Activated T-cell treated with anti-CD3 and anti-CD28 coated beads for 4 hours (primary cell): ENCODE data around the gene PRSS56.
"Not testable (repeated sequence)": the region's sequence is repeated elsewhere in the genome, so short reads cannot be mapped to it uniquely, and the experiment has no call there.

Experiments
- DNase-seq: peaks from one replicate; pipeline ENCODE4 v3.0.0-alpha.2; 2020

Gene PRSS56

DNA sequence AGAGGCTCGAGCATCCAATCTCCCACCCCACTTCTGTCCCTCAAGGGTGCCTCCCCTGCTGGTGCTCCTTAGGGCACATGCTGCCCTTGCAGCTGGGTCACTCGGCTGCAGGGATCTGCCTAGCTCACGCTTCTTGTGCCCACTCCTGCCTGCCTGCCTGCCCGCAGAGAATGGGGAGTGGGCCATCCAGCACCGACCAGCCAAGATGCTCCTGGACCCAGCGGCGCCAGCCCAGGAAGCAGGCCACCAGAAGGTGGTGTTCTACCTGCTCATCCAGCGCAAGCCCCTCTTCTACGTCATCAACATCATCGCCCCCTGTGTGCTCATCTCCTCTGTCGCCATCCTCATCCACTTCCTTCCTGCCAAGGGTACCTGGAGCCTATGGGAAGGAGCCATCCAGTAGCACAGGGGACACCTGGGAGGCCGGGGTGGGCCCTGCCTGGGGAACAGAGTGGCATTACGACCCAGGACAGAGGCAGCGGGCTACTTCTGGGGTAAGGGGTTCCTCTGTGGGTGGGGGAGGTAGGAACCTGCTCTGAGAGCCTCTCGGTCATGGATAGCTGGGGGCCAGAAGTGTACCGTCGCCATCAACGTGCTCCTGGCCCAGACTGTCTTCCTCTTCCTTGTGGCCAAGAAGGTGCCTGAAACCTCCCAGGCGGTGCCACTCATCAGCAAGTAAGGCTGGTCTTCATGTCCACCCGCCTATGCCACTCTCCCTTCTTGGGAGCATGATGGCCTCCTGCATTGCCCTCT is 22.7 kb downstream of the PRSS56 start:
- no peak for DNase-seq

DNA sequence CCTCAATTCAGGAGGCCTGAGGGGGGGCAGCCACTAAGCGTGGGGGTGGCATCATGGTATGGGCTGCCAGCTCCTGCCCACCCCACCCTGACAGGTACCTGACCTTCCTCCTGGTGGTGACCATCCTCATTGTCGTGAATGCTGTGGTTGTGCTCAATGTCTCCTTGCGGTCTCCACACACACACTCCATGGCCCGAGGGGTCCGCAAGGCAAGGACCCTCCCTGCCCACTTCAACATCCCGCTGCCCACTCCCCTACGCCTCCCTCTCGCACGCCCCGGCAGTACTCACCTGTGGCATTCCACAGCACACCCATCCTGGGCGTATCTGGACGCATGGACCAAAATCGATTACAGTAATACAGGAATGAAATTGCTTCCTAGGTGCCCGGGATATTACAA is 23.3 kb downstream of the PRSS56 start:
- DNase-seq = no peak

DNA sequence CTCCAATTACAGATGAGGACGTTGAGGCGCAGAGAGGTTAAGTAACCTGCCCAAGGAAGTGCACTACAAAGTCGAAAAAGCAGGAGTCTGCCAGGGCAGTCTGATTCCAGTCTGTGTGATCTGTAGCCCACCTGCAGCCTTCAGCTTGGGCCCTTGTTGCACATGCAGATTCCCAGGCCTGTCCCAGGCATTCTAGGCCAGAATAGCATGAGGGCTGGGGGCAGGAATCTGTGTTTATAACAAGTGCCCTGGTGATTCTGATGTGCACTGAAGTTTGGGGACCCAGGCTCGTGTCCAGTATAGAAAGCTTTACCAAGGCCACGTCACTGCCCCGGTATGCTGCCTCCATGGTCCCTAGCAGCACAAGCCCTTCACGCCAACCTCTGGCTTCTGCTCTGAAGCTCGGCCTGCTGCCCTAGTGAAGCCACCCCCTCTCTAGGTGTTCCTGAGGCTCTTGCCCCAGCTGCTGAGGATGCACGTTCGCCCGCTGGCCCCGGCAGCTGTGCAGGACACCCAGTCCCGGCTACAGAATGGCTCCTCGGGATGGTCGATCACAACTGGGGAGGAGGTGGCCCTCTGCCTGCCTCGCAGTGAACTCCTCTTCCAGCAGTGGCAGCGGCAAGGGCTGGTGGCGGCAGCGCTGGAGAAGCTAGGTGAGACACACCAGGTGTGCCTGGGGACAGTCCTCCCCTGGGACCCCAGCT is 23.9 kb downstream of the PRSS56 start:
- no peak for DNase-seq

DNA sequence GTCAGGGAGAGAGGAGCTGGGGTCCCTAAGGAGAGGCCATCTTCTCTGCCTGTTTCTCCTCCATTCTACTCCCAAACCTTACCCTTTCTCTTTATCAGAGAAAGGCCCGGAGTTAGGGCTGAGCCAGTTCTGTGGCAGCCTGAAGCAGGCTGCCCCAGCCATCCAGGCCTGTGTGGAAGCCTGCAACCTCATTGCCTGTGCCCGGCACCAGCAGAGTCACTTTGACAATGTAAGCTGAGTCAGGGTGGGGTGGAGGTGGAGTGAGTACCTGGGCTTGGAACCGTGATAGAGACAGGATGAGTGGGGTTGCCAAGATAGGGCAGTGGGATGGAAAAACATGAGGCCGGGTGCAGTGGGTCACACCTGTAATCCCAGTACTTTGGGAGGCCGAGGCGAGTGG is 24.5 kb downstream of the PRSS56 start:
- no peak for DNase-seq

DNA sequence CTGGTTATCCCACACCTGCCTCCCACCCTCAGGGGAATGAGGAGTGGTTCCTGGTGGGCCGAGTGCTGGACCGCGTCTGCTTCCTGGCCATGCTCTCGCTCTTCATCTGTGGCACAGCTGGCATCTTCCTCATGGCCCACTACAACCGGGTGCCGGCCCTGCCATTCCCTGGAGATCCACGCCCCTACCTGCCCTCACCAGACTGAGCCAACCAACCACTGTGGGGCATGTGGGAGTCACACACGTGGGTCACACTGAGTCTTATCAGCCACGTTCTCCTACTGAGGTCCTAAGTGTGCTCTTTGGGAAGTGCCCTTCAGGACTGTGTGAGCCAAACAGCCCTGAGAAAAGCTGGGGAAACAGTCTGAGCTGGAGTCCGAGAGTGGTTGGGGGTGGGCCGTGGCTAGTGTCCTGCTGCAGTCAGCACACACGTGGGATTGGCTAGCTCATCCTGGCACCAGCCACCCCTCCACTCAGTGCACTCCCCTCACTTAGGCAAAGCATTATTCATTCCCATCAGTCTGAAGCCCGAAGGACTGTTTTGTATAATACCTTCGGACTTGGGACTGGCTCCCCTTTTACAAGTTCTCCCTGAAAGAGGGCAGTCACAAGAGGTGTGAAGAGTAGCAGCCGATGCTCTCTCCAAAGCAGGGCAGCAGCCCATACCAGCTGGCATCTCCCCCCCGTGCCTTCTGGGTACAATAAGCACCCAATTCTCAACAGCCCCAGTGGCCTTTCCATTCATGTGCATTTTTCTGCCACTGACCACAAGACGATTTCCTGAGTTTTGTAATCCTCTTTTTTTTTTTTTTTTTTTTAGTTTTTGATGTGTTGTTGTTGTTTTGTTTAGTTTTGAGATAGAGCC is 25.6 kb downstream of the PRSS56 start:
- DNase-seq = no peak

DNA sequence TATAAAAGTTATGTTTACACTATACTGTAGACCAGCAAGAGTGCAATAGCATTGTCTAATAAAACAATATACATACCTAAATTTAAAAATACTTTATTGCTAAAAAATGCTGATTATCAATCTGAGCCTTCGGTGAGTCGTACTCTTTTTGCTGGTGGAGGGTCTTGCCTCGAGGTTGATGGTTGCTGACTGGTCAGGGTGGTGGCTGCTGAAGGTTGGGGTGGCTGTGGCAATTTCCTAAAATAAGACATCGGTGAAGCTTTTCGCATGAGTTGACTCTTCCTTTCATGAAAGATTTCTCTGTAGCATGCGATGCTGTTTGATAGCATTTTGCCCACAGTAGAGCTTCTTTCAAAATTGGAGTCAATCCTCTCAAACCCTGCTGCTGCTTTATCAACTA is 27.8 kb downstream of the PRSS56 start:
- no peak for DNase-seq

DNA sequence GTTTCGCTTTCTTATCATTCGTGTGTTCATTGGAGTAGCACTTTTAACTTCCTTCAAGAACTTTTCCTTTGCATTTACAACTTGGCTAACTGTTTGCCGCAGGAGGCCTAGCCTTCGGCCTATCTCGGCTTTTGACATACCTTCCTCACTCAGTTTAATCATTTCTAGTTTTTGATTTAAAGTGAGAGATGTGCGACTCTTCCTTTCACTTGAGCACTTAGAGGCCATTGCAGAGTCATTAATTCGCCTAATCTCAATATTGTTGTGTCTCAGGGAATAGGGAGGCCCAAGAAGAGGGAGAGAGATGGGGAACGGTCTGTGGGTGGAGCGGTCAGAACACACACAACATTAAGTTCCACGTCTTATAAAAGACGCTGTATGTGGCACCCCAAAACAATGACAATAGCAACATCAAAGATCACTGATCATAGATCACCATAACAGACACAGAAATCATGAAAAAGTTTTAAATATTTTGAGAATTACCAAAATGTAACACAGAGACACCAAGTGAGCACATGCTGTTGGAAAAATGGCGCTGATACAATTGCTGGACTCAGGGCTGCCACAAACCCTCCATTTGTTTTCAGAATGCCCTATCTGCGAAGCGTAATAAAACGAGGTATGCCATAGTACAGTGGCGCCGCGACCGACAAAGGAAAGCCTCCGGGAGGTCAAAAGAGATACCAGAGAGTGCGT is 29.6 kb downstream of the PRSS56 start:
- no peak for DNase-seq

DNA sequence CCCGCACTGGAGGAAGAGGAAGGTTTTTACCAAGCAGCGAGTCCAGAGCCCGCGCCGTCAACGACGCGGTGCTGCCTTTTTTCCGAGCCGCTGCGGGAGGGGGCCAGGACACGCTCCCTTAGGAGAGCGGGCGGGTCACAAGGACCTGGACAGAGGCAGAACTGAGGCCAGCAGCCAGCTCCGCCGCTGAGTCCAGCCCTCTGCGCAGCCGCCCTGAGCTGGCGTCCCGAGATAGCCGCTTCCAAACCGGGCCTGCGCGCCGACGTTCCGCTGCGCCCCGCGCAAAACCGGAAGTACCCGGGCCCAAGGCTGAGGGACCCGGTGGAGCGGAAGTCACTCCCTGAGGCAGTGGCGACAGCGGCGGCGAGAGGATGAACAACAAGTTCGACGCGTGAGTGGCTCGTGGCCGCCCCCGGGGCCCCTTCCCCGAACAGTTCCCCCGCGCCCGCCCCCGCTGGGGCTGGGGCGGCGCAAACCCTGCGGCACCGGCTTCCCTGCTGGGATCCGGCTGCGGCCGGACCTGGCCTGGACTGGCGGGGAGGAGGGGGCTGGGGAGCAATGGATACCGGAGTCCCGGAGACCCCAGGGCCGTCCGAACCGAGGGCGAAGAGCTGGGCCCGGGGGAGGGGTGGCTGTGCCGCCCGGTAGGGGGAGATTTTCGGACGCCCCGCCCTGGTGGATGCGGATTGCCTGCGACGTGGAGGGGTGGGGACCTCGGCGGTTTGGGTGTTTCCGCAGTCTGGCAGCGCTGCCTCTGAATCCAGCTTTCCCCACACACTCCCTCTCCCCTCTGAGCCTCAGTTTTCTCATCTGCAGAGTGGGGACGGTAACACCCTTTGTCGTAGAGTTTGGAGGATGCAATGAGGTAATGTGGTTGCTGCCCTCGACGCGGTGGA is 30.4 kb downstream of the PRSS56 start, which contains the start of the genes EIF4E2 and TIGD1:
TSS of gene EIF4E2 (plus strand) at position 336 of the 896 bp plus-strand sequence. CDS start at position 372, 36 bp downstream.
TSS of gene TIGD1 (minus strand) at position 204 of the 896 bp plus-strand sequence. CDS start 675 bp downstream, outside the sequence.
- peak; percentile 87 for DNase-seq

DNA sequence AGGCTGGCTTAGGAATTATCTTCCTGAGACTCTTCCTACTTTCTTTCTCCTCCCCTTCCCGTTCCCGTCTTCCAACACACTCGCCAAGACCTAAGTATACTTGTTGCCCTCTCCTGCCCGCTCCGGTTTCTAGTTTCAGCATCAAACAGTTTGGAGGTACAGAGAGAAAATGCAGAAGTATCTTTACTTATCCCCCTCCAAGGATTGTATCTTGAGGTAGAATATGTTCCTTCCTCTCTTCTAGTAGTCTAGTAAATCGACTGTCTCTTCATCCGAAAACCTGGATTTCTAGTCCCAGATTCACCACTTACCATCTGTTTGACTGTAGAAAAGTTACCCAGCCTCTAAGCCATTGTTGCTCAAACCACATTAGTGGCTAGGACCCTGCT is 31.1 kb downstream of the PRSS56 start:
- no peak for DNase-seq

DNA sequence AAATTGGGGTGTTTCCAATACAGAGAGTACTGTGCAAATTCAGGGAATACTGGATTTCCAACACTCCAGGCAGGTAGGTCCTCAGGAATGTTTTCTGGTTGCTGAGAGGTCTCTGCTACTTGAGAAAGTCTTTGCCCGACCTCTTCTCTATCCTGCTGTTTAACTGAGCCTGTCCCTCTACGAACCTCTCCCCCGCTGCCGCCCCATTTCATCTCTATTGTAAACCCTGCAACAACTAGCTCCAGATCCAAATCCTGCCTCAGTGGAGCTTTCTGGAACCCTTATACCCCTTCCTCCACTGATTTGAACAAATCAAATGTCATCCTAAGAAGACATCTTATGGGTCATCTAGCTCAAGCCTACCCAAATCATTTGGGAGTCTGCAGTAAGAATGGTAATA is 31.6 kb downstream of the PRSS56 start:
- DNase-seq = no peak

DNA sequence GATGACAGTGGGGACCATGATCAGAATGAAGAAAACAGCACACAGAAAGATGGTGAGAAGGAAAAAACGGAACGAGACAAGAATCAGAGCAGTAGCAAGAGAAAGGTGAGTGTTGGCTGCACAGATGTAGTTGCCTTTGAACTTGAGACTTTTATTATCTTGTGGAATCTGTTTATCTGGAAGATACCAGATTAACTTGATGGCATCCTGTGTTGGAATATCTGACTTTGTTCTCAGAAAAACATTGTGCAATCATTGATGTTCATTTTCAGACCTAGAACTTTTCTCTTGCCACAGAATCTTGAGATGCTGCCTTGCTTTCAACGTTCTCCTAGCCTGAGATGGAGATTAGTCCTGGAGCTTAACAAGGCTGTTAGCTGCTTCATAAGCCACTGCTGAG is 36.2 kb downstream of the PRSS56 start:
- DNase-seq = no peak

DNA sequence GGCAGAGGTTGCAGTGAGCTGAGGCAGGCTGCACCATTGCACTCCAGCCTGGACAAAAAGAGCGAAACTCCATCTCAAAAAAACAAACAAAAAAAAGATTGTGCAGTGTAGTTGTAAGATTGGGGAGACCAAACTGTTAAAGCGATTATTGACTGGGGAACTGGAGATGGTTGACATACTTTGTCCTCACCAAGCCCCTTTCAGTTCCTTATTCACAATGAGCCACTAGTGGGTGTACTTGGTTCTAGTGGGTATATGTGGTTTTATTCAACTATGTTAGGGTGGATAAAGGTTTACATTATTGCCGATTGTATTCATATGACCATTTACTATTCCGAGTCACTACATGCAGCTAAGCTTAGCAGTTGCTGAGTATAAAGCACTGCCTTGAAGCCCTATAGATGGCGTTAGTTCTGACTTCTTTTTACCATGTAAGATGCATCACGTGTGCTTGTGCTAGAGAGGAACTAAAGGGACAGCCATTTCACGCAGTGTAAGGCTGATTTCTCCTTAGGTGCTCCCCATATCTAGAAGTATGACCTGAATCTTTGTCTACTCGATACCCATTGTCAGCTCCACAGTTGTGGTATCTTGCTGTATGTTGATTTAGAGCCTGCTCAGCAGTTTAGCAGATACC is 42.4 kb downstream of the PRSS56 start:
- no peak for DNase-seq

DNA sequence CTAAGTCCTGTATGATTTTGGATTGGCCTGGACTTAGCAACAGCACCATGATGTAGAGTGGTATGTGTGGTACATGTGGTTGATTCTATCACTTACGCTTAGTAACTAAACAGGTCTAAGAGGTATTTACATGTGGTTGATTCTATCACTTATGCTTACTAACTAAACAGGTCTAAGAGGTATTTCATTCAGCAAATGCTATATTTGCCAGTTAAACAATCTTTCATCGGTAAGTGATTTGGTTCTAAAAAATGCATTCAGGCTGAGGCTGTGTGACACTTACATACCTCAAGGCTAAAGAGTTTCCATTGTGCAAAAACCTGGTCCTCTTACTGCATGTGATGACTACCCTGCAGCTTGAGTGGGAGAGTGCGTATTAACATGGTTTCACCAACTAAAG is 43.4 kb downstream of the PRSS56 start:
- DNase-seq = no peak

DNA sequence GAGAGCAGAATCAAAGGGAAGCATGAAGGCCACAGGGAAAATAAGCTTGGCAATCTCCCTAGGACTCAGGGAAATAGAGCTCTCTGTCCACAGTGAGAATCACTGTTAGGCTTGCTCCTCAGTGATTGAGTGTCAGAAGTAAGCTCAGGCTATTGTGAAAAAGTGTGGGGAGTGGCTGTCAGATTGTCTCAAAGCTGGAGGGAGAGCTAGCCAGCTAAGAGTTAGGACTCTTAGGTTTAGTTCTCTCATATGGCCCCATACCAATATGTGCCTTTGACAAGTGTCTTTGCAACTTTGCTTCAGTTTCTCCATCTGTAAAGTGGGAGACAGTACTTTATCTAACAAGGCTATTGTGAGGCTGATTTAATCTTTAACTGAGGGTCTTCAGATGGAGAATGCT is 47.5 kb downstream of the PRSS56 start:
- no peak for DNase-seq

DNA sequence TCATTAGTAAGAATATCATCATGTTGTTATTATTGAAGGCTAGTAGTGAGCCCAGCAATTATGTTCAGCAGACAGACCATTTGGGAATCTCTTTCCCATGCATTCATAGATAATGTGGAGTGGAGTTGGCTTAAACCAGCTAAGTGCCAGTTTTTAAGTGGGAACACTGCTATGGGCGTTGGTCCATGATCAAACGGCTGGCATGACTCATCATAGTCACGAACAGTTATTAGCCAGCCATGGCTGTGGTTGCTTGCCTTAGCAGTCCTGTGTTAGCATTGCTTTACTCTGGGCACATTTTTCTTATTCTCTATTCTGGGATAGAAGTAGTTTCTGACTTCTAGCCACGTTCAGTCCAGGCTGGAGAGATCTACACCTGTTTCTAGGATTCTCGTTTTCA is 48.0 kb downstream of the PRSS56 start:
- no peak for DNase-seq

DNA sequence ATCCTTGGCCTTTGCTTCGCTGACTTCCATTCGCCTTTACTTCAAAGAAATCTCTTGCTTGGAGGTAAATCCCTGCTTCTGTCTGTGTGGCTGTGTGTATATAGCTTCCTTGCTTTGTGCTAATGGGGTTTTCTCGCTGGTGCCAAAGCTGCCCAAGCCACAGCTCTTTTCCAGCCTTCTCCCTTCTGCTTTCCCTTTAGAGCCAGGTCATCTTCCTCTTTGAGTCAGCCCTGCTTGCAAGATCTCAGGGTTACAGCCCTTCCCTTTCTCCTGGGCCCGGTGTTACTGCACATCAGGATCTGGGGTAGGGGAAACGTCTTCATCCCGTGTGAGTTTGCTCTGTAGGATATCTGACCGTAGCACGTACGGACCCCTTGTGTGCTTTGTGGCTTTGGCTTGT is 49.4 kb downstream of the PRSS56 start:
- DNase-seq = no peak

DNA sequence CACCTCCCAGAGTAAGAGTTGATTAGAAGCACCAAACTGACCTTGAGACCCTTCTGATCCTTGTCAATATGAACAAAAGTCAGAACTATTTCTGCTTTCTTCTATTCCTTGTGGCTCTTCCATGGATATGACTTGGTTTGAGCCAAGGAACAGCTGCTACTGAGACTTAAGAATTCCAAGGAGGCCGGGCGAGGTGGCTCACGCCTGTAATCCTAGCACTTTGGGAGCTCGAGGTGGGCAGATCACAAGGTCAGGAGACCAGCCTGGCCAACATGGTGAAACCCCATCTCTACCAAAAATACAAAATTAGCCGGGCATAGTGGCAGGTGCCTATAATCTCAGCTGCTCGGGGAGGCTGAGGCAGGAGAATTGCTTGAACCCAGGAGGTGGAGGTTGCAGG is 50.3 kb downstream of the PRSS56 start:
- DNase-seq = not testable (repeated sequence)

DNA sequence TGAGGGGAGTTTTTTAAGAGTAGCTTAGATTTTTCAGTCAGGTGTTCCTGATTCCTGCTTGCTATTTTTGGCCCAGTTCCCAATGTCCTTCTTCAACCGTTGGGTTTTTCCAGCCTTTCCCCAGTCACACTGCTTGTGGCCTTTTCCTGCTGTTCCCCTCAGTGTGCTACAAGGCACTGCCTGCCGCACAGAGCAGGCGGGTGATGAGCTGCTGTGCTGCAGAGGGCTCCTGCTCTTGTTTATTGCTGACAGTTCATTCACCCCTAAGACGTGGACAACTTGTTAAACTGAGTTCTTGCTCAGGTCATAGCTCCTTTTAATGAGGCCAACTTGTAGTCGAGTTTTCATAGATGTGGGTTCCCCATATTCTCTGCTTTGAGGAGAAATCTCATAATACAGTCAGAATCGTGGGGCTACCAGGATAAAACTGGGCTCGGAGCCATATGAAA is 50.9 kb downstream of the PRSS56 start:
- no peak for DNase-seq

DNA sequence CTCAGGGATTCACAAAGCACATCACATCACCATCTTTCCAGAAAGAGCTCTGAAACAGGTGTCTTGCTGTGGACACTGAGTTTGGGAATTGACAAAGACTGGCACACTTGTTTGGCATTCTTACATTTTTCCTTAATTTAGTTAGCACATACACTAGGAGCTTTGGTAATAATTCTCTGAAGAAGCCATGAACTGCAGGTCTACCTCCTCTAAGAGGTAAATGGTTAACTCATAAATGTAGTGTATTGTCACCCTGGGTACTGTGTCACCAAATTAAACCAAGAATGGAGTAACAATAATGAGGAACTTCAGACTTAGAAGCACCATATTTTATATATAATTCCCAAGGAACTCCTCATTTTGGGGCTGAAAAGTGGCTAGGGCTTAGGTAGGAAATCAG is 52.9 kb downstream of the PRSS56 start:
- no peak for DNase-seq

DNA sequence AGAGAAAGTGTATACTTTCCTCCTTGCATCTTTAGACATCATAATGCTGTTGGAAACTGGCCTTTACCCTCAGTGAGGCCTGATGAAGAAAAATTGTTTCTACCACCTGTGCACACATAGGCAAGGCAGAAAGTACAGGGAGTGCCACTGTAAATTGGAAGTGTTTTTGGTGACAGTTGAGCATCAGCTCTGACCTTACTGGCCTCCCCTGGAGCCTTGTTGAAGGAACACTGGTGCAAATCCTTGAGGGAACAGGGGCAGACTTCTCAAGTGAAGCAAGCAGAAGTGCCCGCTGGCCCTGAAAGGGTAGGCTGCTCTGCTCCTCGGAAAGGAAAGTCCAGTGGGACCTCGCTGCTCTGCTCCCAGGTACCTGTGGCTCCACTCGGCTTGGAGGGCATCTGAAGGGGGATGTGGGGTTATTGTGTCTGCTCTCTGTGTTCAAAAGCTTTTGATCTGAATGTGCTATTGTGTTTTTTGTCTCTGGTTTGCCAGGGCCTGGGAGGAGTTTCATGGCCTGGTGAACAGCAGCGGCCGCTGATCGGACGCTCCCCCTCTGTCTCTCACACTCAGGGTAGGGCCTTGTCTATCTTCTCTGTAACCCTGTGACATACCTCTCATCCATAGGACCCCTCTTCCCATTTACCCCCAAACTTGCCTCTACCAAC is 53.7 kb downstream of the PRSS56 start:
- no peak for DNase-seq
